ENCODE measurements around the gene OR52E5. TPM values are rescaled to one million over a fixed set of nuclear protein-coding genes. Genes with fewer than 3 reads are reported as not detected.

The OR52E5 gene
- total RNA-seq, 4 donors from 2014 or later, result not detected

DNA sequence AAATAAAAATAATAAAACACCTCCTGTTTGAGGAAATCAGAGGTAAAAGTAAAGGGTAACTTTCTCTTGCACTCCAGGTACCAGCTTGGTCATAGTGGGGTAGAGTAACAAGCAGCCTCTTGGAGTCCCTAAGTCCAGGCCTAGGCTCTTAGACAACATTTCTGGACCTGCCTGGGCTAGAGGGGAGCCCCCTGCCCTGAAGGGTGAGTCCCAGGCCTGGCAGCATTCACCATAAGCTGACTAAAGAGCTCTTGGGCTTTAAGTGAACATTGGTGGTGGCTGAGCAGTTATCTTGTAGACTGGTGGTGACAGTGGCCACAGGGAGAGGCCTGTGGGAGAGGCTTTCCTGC is 30.4 kb downstream of the OR52E5 start:
- TF ChIP-seq, protein P1, sequence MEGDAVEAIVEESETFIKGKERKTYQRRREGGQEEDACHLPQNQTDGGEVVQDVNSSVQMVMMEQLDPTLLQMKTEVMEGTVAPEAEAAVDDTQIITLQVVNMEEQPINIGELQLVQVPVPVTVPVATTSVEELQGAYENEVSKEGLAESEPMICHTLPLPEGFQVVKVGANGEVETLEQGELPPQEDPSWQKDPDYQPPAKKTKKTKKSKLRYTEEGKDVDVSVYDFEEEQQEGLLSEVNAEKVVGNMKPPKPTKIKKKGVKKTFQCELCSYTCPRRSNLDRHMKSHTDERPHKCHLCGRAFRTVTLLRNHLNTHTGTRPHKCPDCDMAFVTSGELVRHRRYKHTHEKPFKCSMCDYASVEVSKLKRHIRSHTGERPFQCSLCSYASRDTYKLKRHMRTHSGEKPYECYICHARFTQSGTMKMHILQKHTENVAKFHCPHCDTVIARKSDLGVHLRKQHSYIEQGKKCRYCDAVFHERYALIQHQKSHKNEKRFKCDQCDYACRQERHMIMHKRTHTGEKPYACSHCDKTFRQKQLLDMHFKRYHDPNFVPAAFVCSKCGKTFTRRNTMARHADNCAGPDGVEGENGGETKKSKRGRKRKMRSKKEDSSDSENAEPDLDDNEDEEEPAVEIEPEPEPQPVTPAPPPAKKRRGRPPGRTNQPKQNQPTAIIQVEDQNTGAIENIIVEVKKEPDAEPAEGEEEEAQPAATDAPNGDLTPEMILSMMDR (IDR thresholded peaks at IDR 0.05), result no peak
- TF ChIP-seq POLR2A (IDR thresholded peaks at IDR 0.05), result no peak

DNA sequence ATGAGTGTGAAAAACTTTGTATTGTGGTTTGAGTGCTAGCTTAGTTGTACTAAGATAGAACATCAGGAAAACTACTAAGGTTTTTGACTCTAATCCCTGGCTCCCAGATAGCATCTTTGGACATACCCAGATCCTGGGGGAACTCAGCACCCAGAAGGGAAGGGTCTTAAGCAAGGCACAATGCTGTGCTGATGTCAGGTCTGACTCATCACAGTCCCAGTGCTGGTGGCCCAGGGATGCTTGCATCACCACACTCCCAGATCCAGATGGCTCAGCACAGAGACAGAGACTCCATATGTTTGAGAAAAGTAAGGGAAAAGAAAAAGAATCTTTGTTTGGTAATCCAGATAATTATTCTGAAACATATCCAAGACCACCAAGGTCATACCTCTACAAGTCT is 30.8 kb downstream of the OR52E5 start:
- TF ChIP-seq, protein P1 (IDR thresholded peaks at IDR 0.05), result no peak
- no peak for TF ChIP-seq POLR2A (IDR thresholded peaks at IDR 0.05)
- no peak for DNase-seq
- intact Hi-C loops (cut with DNase I), result no loop called here
- Histone ChIP-seq H3K4me3 (replicated peaks in 1 of 3) (no peak overlapping the region), H3K9me3 (no peaks in the 10 kb centered on the region), H3K27ac (no peak overlapping the region), H3K36me3 (no peaks in the 10 kb centered on the region), H3K27me3 (no peaks in the 10 kb centered on the region), H3K4me1 (no peaks in the 10 kb centered on the region)

More for the DNA sequence above, 30.4 kb downstream of the OR52E5 start:
- Histone ChIP-seq H3K27me3 (no peaks in the 10 kb centered on the region), H3K4me1 (no peaks in the 10 kb centered on the region), H3K9me3 (no peaks in the 10 kb centered on the region), H3K36me3 (no peaks in the 10 kb centered on the region), H3K27ac (no peak overlapping the region), H3K4me3 (replicated peaks in 1 of 3) (no peak overlapping the region)
- DNase-seq, result no peak
- intact Hi-C loops (cut with DNase I), result no loop called here

DNA sequence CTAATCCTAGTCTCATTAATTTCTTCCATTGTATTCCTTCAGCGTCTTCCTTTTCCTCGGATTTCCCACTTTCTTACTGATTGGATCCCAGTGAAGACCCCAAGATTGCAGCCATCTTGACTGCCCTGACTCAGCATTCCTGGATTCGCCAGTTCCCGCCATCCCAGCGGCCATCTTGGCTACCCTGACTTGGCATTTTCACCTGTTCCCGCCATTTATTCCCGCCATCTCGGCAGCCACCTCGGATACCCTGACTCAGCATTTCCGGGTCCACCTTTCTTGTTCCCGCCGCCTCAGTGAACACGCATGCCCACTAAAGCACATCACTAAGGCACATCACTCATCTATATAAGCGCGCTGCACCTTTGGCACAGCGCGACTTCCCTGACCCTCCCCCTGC is 35.3 kb downstream of the OR52E5 start:
- TF ChIP-seq, protein P1 (IDR thresholded peaks at IDR 0.05), result no peak
- TF ChIP-seq POLR2A (IDR thresholded peaks at IDR 0.05), result no peak
- Histone ChIP-seq H3K36me3 (no peaks in the 10 kb centered on the region), H3K4me1 (no peaks in the 10 kb centered on the region), H3K27ac (no peak overlapping the region), H3K27me3 (no peaks in the 10 kb centered on the region), H3K4me3 (replicated peaks in 1 of 3) (no peak overlapping the region), H3K9me3 (no peaks in the 10 kb centered on the region)
- 96% methylated on average over 17 of the region's 17 CpGs for WGBS, 2 donors
- DNase-seq, result no peak
- intact Hi-C loops (cut with DNase I), result no loop called here

DNA sequence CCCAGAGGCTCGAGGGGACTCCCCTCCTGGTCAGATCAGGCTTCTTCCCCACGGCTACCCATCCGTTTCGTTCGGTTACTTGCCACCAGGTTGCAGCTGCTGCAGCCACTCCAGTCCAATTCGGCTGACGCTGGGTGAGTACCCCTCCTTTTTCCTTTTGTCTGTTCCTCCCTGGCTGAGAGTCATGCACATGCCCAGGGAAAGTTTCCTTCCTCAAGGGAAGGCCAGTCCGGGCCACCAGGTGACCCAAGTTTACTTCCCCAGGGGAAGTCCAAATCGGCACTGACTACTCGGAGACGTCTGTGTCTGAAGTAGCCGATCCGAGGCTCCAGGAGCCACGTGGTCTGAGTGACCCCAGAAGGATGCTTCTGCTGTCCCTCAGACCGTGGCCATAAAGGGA is 35.8 kb downstream of the OR52E5 start:
- intact Hi-C loops (cut with DNase I), result no loop called here
- Histone ChIP-seq H3K36me3 (no peaks in the 10 kb centered on the region), H3K9me3 (no peaks in the 10 kb centered on the region), H3K4me1 (no peaks in the 10 kb centered on the region), H3K4me3 (replicated peaks in 1 of 3) (no peak overlapping the region), H3K27me3 (no peaks in the 10 kb centered on the region), H3K27ac (no peak overlapping the region)
- 85 to 90% methylated on average over 11 to 15 of the region's 15 CpGs for WGBS, 2 donors
- no peak for TF ChIP-seq POLR2A (IDR thresholded peaks at IDR 0.05)
- TF ChIP-seq, protein P1 (IDR thresholded peaks at IDR 0.05), result no peak
- no peak for DNase-seq

DNA sequence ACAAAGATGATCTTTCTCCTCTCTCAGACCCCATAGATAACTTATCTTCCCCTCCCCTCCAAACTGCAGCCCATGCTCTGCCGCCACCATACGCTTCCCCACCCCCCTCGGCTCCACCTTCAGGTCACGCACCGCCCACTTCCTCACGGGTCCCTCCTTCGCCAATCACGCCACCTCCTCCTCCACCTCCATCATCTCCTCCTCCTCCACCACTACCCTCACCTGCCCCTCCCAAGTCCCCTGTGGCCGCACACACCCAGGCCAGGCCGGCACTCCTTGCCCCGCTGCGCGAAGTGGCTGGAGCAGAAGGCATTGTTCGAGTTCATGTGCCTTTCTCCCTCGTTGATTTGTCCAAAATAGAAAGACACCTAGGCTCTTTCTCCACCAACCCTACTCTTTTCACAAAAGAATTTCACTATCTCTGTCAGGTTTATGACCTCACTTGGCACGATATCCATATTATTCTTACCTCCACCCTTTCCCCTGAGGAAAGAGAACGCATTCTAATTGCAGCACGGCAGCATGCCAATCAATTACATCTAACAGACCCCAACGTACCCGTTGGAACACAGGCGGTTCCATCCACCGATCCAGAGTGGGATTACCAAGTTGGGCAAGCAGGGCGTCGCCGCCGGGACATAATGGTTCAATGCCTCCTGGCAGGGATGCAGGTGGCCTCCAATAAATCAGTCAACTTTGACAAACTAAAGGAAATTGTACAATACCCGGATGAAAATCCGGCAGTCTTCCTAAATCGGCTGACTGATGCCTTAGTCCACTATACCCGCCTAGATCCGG is 36.8 kb downstream of the OR52E5 start:
- WGBS, 2 donors, result 90 to 94% methylated on average over 31 of the region's 31 CpGs
- no peak for DNase-seq

More for the DNA sequence above, 36.8 kb downstream of the OR52E5 start:
- H3K27me3 ChIP-seq, result no peaks in the 10 kb centered on the region
- no peak overlapping the region for H3K4me3 ChIP-seq (replicated peaks in 1 of 3)
- H3K36me3 ChIP-seq, result no peaks in the 10 kb centered on the region
- no peaks in the 10 kb centered on the region for H3K9me3 ChIP-seq
- TF ChIP-seq POLR2A (IDR thresholded peaks at IDR 0.05), result no peak
- TF ChIP-seq, protein P1 (IDR thresholded peaks at IDR 0.05), result no peak
- intact Hi-C loops (cut with DNase I), result no loop called here
- H3K27ac ChIP-seq, result no peak overlapping the region
- no peaks in the 10 kb centered on the region for H3K4me1 ChIP-seq
